HepG2 (cell line): ENCODE results near the gene POMP. TPM values are rescaled to one million over a fixed set of nuclear protein-coding genes. Genes with fewer than 3 reads are reported as not detected.

Experiments used
- ATAC-seq: fragments of 200-7000 bp; cut with Tn5 transposase; 3 replicates; pipeline ENCODE4 v1.9.1; 2020; ENCODE audit warnings: mild to moderate bottlenecking, moderate library complexity
- BruUV-seq: library from RNA; stranded (reverse); fragments of 400-500 nt; replicated peaks from 2 replicates; lab custom pipeline; 2021; lab: Mats Ljungman, UMichigan
- CTCF ChIA-PET: fragments of 300-600 bp; formaldehyde crosslinking; extraction: SDS; loops from one replicate; lab custom pipeline; 2021; ENCODE audit warnings: low total read pairs, inconsistent platforms, low intra/inter-chr PET ratio; lab: Yijun Ruan, JAX
- POLR2A ChIA-PET: fragments of 350-600 bp; sonication (Branson Sonifier 250); formaldehyde crosslinking; loops from one replicate; lab custom pipeline; 2020; ENCODE audit warnings: antibody characterized with exemption, inconsistent platforms; lab: Yijun Ruan, JAX
- DNase-seq: peaks from one replicate; pipeline ENCODE4 v3.0.0-alpha.2; 2015; ENCODE audit warnings: low spot score
- FAIRE-seq: peaks from 3 replicates; lab custom pipeline; 2011; peaks lifted over from hg19 to GRCh38; lab: Jason Lieb, UNC
- H2AFZ ChIP-seq: one replicate; pipeline ENCODE4 v1.6.1; 2011; ENCODE audit warnings: low read length, inconsistent platforms
- H3K27ac ChIP-seq: fragments of 300-600 bp; 3 replicates; pipeline ENCODE4 v1.8.0; 2011; ENCODE audit warnings: mixed run types, mild to moderate bottlenecking, mixed read lengths, low read length, inconsistent platforms; ENCODE audit not compliant: insufficient read depth; ENCODE audit errors: extremely low read length
- H3K27me3 ChIP-seq, 2 experiments: fragments of 200-600 bp in 1 of 2; 2 replicates in 1 of 2; 3 replicates in 1 of 2; pipeline versions ENCODE4 v1.6.0 to v1.8.0; 2011; ENCODE audit warnings: low read length in 2 of 2, mild to moderate bottlenecking in 2 of 2, moderate library complexity in 2 of 2, inconsistent platforms in 1 of 2; ENCODE audit not compliant: insufficient read depth in 2 of 2, control insufficient read depth in 1 of 2
- H3K36me3 ChIP-seq, 2 experiments: fragments of 200-600 bp in 1 of 2; replicated peaks in 1 of 2; 2 replicates in 1 of 2; 3 replicates in 1 of 2; pipeline versions ENCODE4 v1.5.1 to v1.8.0; 2011; ENCODE audit warnings: low read length in 2 of 2, inconsistent platforms in 1 of 2; ENCODE audit not compliant: insufficient read depth in 2 of 2, control insufficient read depth in 1 of 2
- H3K4me1 ChIP-seq: 2 replicates; pipeline ENCODE4 v1.5.1; 2012; ENCODE audit warnings: low read length, inconsistent platforms; ENCODE audit not compliant: insufficient read depth
- H3K4me2 ChIP-seq: 2 replicates; pipeline ENCODE4 v1.6.0; 2011; ENCODE audit warnings: low read depth, low read length, inconsistent platforms
- H3K4me3 ChIP-seq, 3 experiments: fragments of 200-600 bp in 1 of 3; sonication (generic), shearing (Covaris generic) in 1 of 3; replicated peaks in 1 of 3; 2 replicates each; pipeline ENCODE4 v1.5.1; 2011 to 2016; ENCODE audit warnings: low read length in 3 of 3, inconsistent platforms in 2 of 3, low read depth in 2 of 3, mild to moderate bottlenecking in 2 of 3, control low read depth in 1 of 3, mixed read lengths in 1 of 3; ENCODE audit not compliant: insufficient read depth in 1 of 3
- H3K79me2 ChIP-seq: one replicate; pipeline ENCODE4 v1.6.1; 2011; ENCODE audit warnings: low read length, inconsistent platforms; ENCODE audit not compliant: insufficient read depth
- H3K9ac ChIP-seq: 2 replicates; pipeline ENCODE4 v1.6.0; 2011; ENCODE audit warnings: mild to moderate bottlenecking, low read depth, low read length, inconsistent platforms; ENCODE audit not compliant: insufficient read depth
- H3K9me3 ChIP-seq: 2 replicates; pipeline ENCODE4 v1.5.1; 2012; ENCODE audit warnings: mild to moderate bottlenecking, low read length
- H4K20me1 ChIP-seq: 2 replicates; pipeline ENCODE4 v1.6.0; 2011; ENCODE audit warnings: inconsistent platforms, mild to moderate bottlenecking, low read length, moderate library complexity; ENCODE audit not compliant: insufficient read depth
- BRD4 ChIP-seq: sonication (generic); formaldehyde crosslinking; IDR thresholded peaks from 2 replicates; pipeline ENCODE4 v1.4.0; 2020; ENCODE audit warnings: missing genetic modification reagents
- ELF1 ChIP-seq: sonication (generic); formaldehyde crosslinking; IDR thresholded peaks from 2 replicates; pipeline ENCODE4 v1.4.0; 2020; ENCODE audit warnings: missing genetic modification reagents
- HHEX ChIP-seq: IDR thresholded peaks from 2 replicates; pipeline ENCODE4 v1.6.1; 2016; ENCODE audit warnings: control low read depth
- HOXA7 ChIP-seq: sonication (generic); formaldehyde crosslinking; IDR thresholded peaks from 2 replicates; pipeline ENCODE4 v1.8.1; 2022; ENCODE audit warnings: mild to moderate bottlenecking, missing genetic modification reagents, moderate library complexity
- MLXIP ChIP-seq: sonication (generic); formaldehyde crosslinking; IDR thresholded peaks from 2 replicates; pipeline ENCODE4 v1.9.0; 2021; ENCODE audit warnings: missing genetic modification reagents, borderline replicate concordance
- MTERF4 ChIP-seq: sonication (generic); formaldehyde crosslinking; IDR thresholded peaks from 2 replicates; pipeline ENCODE4 v1.8.0; 2023; ENCODE audit warnings: mild to moderate bottlenecking, missing genetic modification reagents
- PLRG1 ChIP-seq: fragments of 450-650 bp; conservative IDR thresholded peaks from 2 replicates; pipeline ENCODE4 v1.6.1; 2016
- POLR2A ChIP-seq, 2 experiments: IDR thresholded peaks; 2 replicates each; pipeline ENCODE4 v1.6.1; 2011; ENCODE audit warnings: low read depth in 2 of 2, low read length in 2 of 2, mild to moderate bottlenecking in 1 of 2, moderate library complexity in 1 of 2; ENCODE audit not compliant: insufficient read depth in 1 of 2
- TBP ChIP-seq: sonication (generic); formaldehyde crosslinking; IDR thresholded peaks from 2 replicates; pipeline ENCODE4 v1.5.0; 2020; ENCODE audit warnings: missing genetic modification reagents
- ZFP36L2 ChIP-seq: sonication (generic); formaldehyde crosslinking; IDR thresholded peaks from 2 replicates; pipeline ENCODE4 v1.4.0; 2020; ENCODE audit warnings: missing genetic modification reagents
- ZHX2 ChIP-seq, 2 experiments: sonication (generic) in 1 of 2; formaldehyde crosslinking in 1 of 2; IDR thresholded peaks; 2 replicates each; pipeline versions ENCODE4 v1.6.1 to v1.9.0; 2014 to 2022; ENCODE audit warnings: antibody characterized with exemption in 1 of 2, borderline replicate concordance in 1 of 2, inconsistent platforms in 1 of 2, low read depth in 1 of 2, missing genetic modification reagents in 1 of 2
- ZNF530 ChIP-seq: sonication (generic); formaldehyde crosslinking; IDR thresholded peaks from 2 replicates; pipeline ENCODE4 v1.5.0; 2020; ENCODE audit warnings: low read depth, mild to moderate bottlenecking, missing genetic modification reagents
- WGBS: methylation state at CpG from one replicate; pipeline ENCODE4 v1.1.6; 2017; ENCODE audit warnings: low lambda C conversion rate; 5-methylcytosine and 5-hydroxymethylcytosine counted together
- in situ Hi-C: cut with HindIII; loops from 2 replicates; pipeline ENCODE4 v1.10.0; 2017; ENCODE audit warnings: low pct_unique_long_range_greater_than_20kb; ENCODE audit not compliant: extremely low pct_ligation_motif_present
- intact Hi-C: fragments of 100-400 bp; cut with micrococcal nuclease; formaldehyde crosslinking; loops from one replicate; pipeline ENCODE4 v1.10.0; 2022; ENCODE audit not compliant: unreplicated experiment
- polyA plus RNA-seq, 8 experiments: library from polyadenylated mRNA; depleted of rRNA in 3 of 8; stranded (reverse) in 7 of 8; unstranded in 1 of 8; fragments of >200 nt; fragmentation: Illumina TruSeq in 4 of 8; extraction: Trizol in 4 of 8; gene quantifications; 2 replicates each; pipeline versions ENCODE4 v1.2.1 to v1.2.3, GENCODE V29; 2011 to 2016; ENCODE audit warnings: low read depth in 4 of 8, missing spikeins in 1 of 8, mixed read lengths in 1 of 8; ENCODE audit not compliant: insufficient read depth in 1 of 8
- total RNA-seq, 5 experiments: library from RNA; depleted of rRNA; stranded (reverse); fragments of >200 nt; fragmentation: Illumina TruSeq; extraction: Trizol; gene quantifications; 2 replicates each; pipeline ENCODE4 v1.2.3, GENCODE V29; 2016; ENCODE audit warnings: low read depth in 1 of 5

Gene POMP
- total and polyA plus RNA-seq, 2 of the 13 experiments (the other 11 are each of a cell fraction or from before 2014, with no cell fraction given) = 30.6 to 118 TPM

GRCh38 chr13:28655561-28655960 lies 3.4 kb upstream of the POMP start:
- ChIA-PET POLR2A (no interaction called here), CTCF (no interaction called here)
- in situ Hi-C loops = no loop called here
- FAIRE-seq = no peak
- H4K20me1 ChIP-seq = 0 out of 2 replicates have a peak, but pooled peaks cover 4% of the 10 kb centered on the region
- no peaks in the 10 kb centered on the region for H3K36me3 ChIP-seq
- no peak overlapping the region for H3K4me2 ChIP-seq
- BruUV-seq = no TSS peak
- peaks cover 35% of the 10 kb centered on the region for H3K79me2 ChIP-seq
- no peaks in the 10 kb centered on the region; a peak in 1 of 5 replicates for H3K27me3 ChIP-seq
- no peak overlapping the region for H3K9ac ChIP-seq
- TF ChIP-seq ZNF530 (CRISPR knock-in tag) (no peak), PLRG1 (no peak), ELF1 (CRISPR knock-in tag) (no peak), TBP (CRISPR knock-in tag) (no peak), BRD4 (CRISPR knock-in tag) (no peak), POLR2A (IDR thresholded peaks at IDR 0.05; ENCODE audit: insufficient read depth in 1 of 2, low read depth in 2 of 2, low read length in 2 of 2) (no peak), HHEX (no peak), HOXA7 (CRISPR knock-in tag) (no peak), ZFP36L2 (CRISPR knock-in tag) (no peak), MTERF4 (no peak), MLXIP (CRISPR knock-in tag) (no peak), ZHX2 (IDR thresholded peaks at IDR 0.05; ENCODE audit: low read depth) (no peak), ZHX2 (CRISPR knock-in tag; IDR thresholded peaks at IDR 0.05; ENCODE audit: borderline replicate concordance) (no peak)
- no peak overlapping the region; a peak in 1 of 6 replicates for H3K4me3 ChIP-seq
- WGBS = 64% methylated on average over 3 of the region's 3 CpGs
- H3K9me3 ChIP-seq = no peaks in the 10 kb centered on the region
- no peak overlapping the region for H2AFZ ChIP-seq
- intact Hi-C loops = no loop called here
- no peak overlapping the region for H3K27ac ChIP-seq
- DNase-seq = no peak
- H3K4me1 ChIP-seq = peaks cover 35% of the 10 kb centered on the region
- ATAC-seq = no peak
